Spleen (tissue), 11 donors: ENCODE data around the gene CA5A. TPM values are rescaled to one million over a fixed set of nuclear protein-coding genes. Genes with fewer than 3 reads are reported as not detected.
A peak's percentile ranks its signal among the peaks of the same experiment; 100 is the strongest.

Source experiments
- DNase-seq: peaks from one replicate; pipeline ENCODE4 v3.0.0-alpha.2; 2020
- H3K27ac ChIP-seq, 8 donors: fragments of 200-600 bp; sonication (generic) in 7 of 8; 1 replicate in 4 of 8; 2 replicates in 4 of 8; pipeline versions ENCODE4 v1.5.0 to v1.8.0; 2016 to 2021; ENCODE audit warnings: inconsistent platforms in 4 of 8, mild to moderate bottlenecking in 4 of 8, moderate library complexity in 1 of 8
- H3K27me3 ChIP-seq, 7 donors: fragments of 200-600 bp; sonication (generic) in 6 of 7; replicated peaks in 1 of 7; 1 replicate in 4 of 7; 2 replicates in 3 of 7; pipeline versions ENCODE4 v1.5.0 to v1.8.0; 2016 to 2021; ENCODE audit warnings: inconsistent platforms in 3 of 7, mild to moderate bottlenecking in 1 of 7
- H3K36me3 ChIP-seq, 6 donors: fragments of 200-600 bp; sonication (generic) in 5 of 6; 1 replicate in 4 of 6; 2 replicates in 2 of 6; pipeline versions ENCODE4 v1.5.0 to v1.8.0; 2016 to 2021; ENCODE audit warnings: inconsistent platforms in 2 of 6
- H3K4me1 ChIP-seq, 6 donors: fragments of 200-600 bp; sonication (generic) in 5 of 6; 1 replicate in 3 of 6; 2 replicates in 3 of 6; pipeline versions ENCODE4 v1.5.0 to v1.8.0; 2016 to 2021; ENCODE audit warnings: inconsistent platforms in 3 of 6
- H3K4me3 ChIP-seq, 8 donors: fragments of 200-600 bp; sonication (generic) in 7 of 8; 1 replicate in 4 of 8; 2 replicates in 4 of 8; pipeline versions ENCODE4 v1.5.0 to v1.8.0; 2016 to 2021; ENCODE audit warnings: inconsistent platforms in 4 of 8, mild to moderate bottlenecking in 4 of 8, moderate library complexity in 2 of 8
- H3K9me3 ChIP-seq, 8 donors: fragments of 200-600 bp; sonication (generic) in 7 of 8; 1 replicate in 4 of 8; 2 replicates in 4 of 8; pipeline versions ENCODE4 v1.5.0 to v1.8.0; 2016 to 2021; ENCODE audit warnings: inconsistent platforms in 4 of 8
- POLR2A ChIP-seq, 3 donors: fragments of 450-650 bp; IDR thresholded peaks; one replicate each; pipeline ENCODE4 v1.5.1; 2017; ENCODE audit warnings: antibody characterized with exemption in 3 of 3, mild to moderate bottlenecking in 1 of 3
- POLR2AphosphoS5 ChIP-seq, 3 donors: sonication (generic); formaldehyde crosslinking; IDR thresholded peaks; one replicate each; pipeline ENCODE4 v1.5.1; 2017; ENCODE audit warnings: antibody characterized with exemption in 3 of 3
- WGBS, 5 donors: extraction: QIAGEN DNeasy Blood & Tissue Kit in 3 of 5; methylation state at CpG; one replicate each; pipeline versions ENCODE4 v1.1.5 to v1.1.7; 2013 to 2018; 5-methylcytosine and 5-hydroxymethylcytosine counted together
- intact Hi-C: fragments of 100-400 bp; cut with DNase I; formaldehyde crosslinking; loops from one replicate; pipeline ENCODE4 v1.15.0; 2023; ENCODE audit warnings: low total_unique reads
- polyA plus RNA-seq, 3 donors: library from polyadenylated mRNA; stranded (reverse); fragments of 200-250 nt; gene quantifications; one replicate each; pipeline ENCODE4 v1.2.1, GENCODE V29; 2013
- total RNA-seq, 7 donors: library from RNA; depleted of rRNA in 3 of 7; stranded (reverse); fragments of >200 nt in 3 of 7; fragmentation: NEBNext Ultra II Directional in 4 of 7; extraction: Animal tissue kit (Norgen Biotek cat#: 25700) in 4 of 7; gene quantifications; one replicate each; pipeline versions ENCODE4 v1.1.0 to v1.2.1, GENCODE V29; 2016 to 2021
- TF ChIP-seq, protein P1 (sequence below), 11 experiments: fragments of 200-600 bp in 7 of 11; fragments of 450-650 bp in 4 of 11; sonication (generic) in 4 of 11; IDR thresholded peaks in 8 of 11; conservative IDR thresholded peaks in 3 of 11; 1 replicate in 7 of 11; 2 replicates in 4 of 11; pipeline versions ENCODE4 v1.4.0 to v1.8.0; 2016 to 2021; ENCODE audit warnings: antibody characterized with exemption in 11 of 11, inconsistent platforms in 4 of 11, mild to moderate bottlenecking in 1 of 11
- donor health status: healthy with polysubstance abuse.
- donor health status: DM: no; HTN: no; CAD: no; lungs with moderate emphysema.
- donor health status: DM: no; HTN: no; CAD: no.
- donor health status: Bipolar disorder and iron deficiency.
- donor health status: healthy.
- donor health status: DM: no; HTN: no; CAD: no.
- donor health status: DM: yes; HTN: yes; CAD: no.

Gene CA5A
- total and polyA plus RNA-seq, 10 donors, result not detected

- intact Hi-C loops, result loop anchor here (10.0 kb wide), 1 partner anchor 73 kb away; no protein-coding TSS in a partner anchor
- peak overlapping the region in 1 of 8 donors; percentile 19 for H3K27ac ChIP-seq
Observed at GRCh38 chr16:87847467-87847784, 88.9 kb downstream of the CA5A start.

DNA sequence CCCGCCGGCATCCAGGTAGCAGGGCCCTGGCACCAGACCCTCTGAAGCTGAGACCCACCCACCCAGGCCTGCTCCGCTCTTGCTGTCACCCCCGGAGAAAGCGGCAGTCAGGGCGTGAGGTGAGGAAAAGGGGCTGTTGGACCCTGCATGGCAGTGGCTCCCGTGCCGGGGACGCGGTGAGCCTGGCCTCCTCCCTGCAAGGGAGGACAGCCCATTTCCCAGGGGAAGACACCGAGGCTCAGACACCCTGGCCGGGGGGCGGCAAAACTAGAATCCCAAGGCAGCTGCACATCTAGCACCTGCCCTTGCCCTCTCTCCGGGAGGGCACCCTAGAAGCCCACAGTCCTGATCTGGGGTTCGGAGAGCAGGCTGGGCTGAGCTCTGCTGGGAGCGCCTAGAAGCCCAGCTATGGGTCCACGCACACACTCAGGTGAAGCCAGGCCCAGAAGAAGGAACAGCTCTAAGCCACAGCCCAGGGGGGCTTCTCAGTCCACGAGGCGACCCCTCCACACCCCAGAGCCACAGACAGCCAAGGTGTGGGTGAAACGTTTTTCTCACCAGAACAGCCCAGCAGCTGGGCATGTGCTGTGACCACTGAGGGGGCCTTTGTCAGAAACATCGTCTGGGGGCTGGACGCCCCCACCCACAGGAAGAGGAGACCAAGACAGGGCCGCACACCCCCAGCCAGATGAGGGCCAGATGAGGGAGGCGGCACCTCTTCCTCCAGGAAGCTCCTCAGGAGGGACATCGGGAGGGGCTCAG lies 89.4 kb downstream of the CA5A start:
- H3K36me3 ChIP-seq, result peaks cover 0 to 75% (median 2%) of the 10 kb centered on the region in 6 donors
- H3K27ac ChIP-seq, result no peak overlapping the region
- no peaks in the 10 kb centered on the region for H3K27me3 ChIP-seq
- DNase-seq, result no peak
- 89 to 98% (median 91%) methylated on average over 13 to 25 of the region's 25 CpGs for WGBS, 5 donors
- intact Hi-C loops, result loop anchor here (10.0 kb wide), 1 partner anchor 72 kb away; no protein-coding TSS in a partner anchor
- TF ChIP-seq POLR2AphosphoS5 (IDR thresholded peaks at IDR 0.05), result no peak
- peaks cover 8 to 66% (median 16%) of the 10 kb centered on the region in 6 donors for H3K4me1 ChIP-seq
- no peak overlapping the region for H3K4me3 ChIP-seq
- no peaks in the 10 kb centered on the region for H3K9me3 ChIP-seq

More at GRCh38 chr16:87847467-87847784, 88.9 kb downstream of the CA5A start:
- DNase-seq, result no peak
- Histone ChIP-seq H3K9me3 (no peaks in the 10 kb centered on the region), H3K36me3 (peaks cover 0 to 69% (median 2%) of the 10 kb centered on the region in 6 donors), H3K4me3 (no peak overlapping the region), H3K4me1 (peaks cover 8 to 68% (median 16%) of the 10 kb centered on the region in 6 donors), H3K27me3 (no peaks in the 10 kb centered on the region)
- TF ChIP-seq POLR2AphosphoS5 (IDR thresholded peaks at IDR 0.05) (no peak), POLR2A (IDR thresholded peaks at IDR 0.05) (no peak)
- TF ChIP-seq, protein P1, sequence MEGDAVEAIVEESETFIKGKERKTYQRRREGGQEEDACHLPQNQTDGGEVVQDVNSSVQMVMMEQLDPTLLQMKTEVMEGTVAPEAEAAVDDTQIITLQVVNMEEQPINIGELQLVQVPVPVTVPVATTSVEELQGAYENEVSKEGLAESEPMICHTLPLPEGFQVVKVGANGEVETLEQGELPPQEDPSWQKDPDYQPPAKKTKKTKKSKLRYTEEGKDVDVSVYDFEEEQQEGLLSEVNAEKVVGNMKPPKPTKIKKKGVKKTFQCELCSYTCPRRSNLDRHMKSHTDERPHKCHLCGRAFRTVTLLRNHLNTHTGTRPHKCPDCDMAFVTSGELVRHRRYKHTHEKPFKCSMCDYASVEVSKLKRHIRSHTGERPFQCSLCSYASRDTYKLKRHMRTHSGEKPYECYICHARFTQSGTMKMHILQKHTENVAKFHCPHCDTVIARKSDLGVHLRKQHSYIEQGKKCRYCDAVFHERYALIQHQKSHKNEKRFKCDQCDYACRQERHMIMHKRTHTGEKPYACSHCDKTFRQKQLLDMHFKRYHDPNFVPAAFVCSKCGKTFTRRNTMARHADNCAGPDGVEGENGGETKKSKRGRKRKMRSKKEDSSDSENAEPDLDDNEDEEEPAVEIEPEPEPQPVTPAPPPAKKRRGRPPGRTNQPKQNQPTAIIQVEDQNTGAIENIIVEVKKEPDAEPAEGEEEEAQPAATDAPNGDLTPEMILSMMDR (IDR thresholded peaks at IDR 0.05 in 8 of 11, conservative IDR thresholded peaks at IDR 0.05 in 3 of 11), result no peak
- 68 to 83% (median 78%) methylated on average over 6 to 8 of the region's 8 CpGs for whole genome bisulfite sequencing, 5 donors

DNA sequence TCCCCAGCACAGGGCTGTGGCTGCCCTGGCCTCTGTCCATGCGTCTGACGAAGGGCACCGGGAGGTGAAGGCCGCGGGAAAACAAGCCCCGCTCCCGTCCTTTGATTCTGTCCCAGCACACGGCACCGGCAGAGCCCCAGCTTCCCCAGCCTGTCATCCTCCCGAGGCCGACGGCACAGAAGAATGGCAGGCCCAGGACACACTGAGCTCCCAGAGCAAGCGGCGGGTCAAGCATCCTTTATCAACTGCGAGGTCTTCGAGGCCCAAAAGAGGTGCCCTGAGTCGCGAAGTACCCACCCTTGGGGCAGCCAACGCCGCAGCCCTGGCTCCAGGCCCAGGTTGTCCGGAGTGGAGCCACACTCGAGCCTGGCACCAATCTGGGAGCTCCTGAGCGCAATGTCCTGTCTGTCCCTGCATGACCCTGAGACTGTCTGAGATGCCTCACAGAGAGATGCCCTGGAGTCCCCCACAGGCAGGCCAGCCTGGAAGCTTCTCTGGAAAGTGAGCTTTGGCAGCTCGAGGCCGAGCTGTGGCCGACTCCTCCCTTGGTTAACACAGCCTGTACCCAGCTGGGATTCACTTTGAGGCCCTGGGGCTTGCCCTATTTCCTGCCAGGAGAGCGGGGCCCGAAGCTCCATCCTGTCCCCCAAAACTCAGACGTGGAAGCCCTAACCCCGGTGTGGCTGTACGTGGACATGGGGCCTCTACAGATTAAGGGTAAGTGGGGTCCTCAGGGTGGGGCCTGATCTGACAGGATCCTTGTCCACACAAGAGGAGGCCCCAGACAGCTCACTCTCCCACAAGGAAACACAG lies 90.3 kb downstream of the CA5A start:
- 65 to 87% (median 84%) methylated on average over 18 to 31 of the region's 31 CpGs for WGBS, 5 donors
- Histone ChIP-seq H3K9me3 (no peaks in the 10 kb centered on the region), H3K36me3 (peaks cover 0 to 75% (median 2%) of the 10 kb centered on the region in 6 donors), H3K4me3 (no peak overlapping the region), H3K4me1 (peaks cover 8 to 58% (median 16%) of the 10 kb centered on the region in 6 donors), H3K27me3 (no peaks in the 10 kb centered on the region), H3K27ac (no peak overlapping the region)
- no peak for DNase-seq
- intact Hi-C loops, result loop anchor here (10.0 kb wide), 1 partner anchor 71 kb away; no protein-coding TSS in a partner anchor
- TF ChIP-seq POLR2AphosphoS5 (IDR thresholded peaks at IDR 0.05), result peak in 1 of 3 donors; percentile 48
- TF ChIP-seq, protein P1 (IDR thresholded peaks at IDR 0.05 in 8 of 11, conservative IDR thresholded peaks at IDR 0.05 in 3 of 11), result no peak

DNA sequence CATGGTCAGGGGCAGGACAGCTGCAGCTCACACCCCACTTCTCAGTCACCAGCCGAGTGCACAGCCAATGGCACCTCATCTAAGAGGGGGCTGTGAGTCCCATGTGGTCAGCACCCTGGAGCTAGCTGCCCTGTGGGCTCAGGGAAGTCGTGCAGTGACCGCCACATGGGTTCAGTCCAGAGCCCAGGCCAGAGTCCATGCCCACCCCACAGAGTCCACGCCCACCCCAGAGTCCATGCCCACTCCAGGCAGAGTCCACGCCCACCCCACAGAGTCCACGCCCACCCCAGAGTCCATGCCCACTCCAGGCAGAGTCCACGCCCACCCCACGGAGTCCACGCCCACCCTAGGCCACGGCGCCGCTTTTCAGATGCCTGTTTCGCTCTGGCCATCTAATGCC lies 91.1 kb downstream of the CA5A start:
- Histone ChIP-seq H3K9me3 (no peaks in the 10 kb centered on the region), H3K27me3 (no peaks in the 10 kb centered on the region), H3K36me3 (peaks cover 0 to 75% (median 2%) of the 10 kb centered on the region in 6 donors), H3K4me3 (no peak overlapping the region), H3K27ac (no peak overlapping the region), H3K4me1 (peaks cover 5 to 55% (median 11%) of the 10 kb centered on the region in 6 donors)
- no peak for DNase-seq
- 89 to 94% (median 89%) methylated on average over 12 to 13 of the region's 13 CpGs for WGBS, 5 donors
- intact Hi-C loops, result loop anchor here (10.0 kb wide), 1 partner anchor 70 kb away; no protein-coding TSS in a partner anchor
- TF ChIP-seq, protein P1 (IDR thresholded peaks at IDR 0.05 in 8 of 11, conservative IDR thresholded peaks at IDR 0.05 in 3 of 11), result no peak
- TF ChIP-seq POLR2A (IDR thresholded peaks at IDR 0.05) (no peak), POLR2AphosphoS5 (IDR thresholded peaks at IDR 0.05) (no peak)
